GM19035 (cell line): Measurements from ENCODE around the gene PRXL2B.
A peak's percentile ranks its signal among the peaks of the same experiment; 100 is the strongest.
"Not testable (repeated sequence)": the region's sequence is repeated elsewhere in the genome, so short reads cannot be mapped to it uniquely, and the experiment has no call there.

ENCODE experiments used
- ATAC-seq: cut with Tn5 transposase; IDR thresholded peaks from one replicate; pipeline ENCODE4 v1.9.1; 2021; ENCODE audit not compliant: unreplicated experiment

The PRXL2B gene

GRCh38 chr1:2564006-2564814 is 22.4 kb upstream of the PRXL2B start:
- ATAC-seq: no peak

GRCh38 chr1:2564815-2565374 is 21.7 kb upstream of the PRXL2B start:
- ATAC-seq: no peak

- ATAC-seq: no peak
These were observed 20.2 kb upstream of the PRXL2B start for GRCh38 chr1:2566101-2567045.

GRCh38 chr1:2567083-2567679 is 19.4 kb upstream of the PRXL2B start:
- no peak for ATAC-seq

DNA sequence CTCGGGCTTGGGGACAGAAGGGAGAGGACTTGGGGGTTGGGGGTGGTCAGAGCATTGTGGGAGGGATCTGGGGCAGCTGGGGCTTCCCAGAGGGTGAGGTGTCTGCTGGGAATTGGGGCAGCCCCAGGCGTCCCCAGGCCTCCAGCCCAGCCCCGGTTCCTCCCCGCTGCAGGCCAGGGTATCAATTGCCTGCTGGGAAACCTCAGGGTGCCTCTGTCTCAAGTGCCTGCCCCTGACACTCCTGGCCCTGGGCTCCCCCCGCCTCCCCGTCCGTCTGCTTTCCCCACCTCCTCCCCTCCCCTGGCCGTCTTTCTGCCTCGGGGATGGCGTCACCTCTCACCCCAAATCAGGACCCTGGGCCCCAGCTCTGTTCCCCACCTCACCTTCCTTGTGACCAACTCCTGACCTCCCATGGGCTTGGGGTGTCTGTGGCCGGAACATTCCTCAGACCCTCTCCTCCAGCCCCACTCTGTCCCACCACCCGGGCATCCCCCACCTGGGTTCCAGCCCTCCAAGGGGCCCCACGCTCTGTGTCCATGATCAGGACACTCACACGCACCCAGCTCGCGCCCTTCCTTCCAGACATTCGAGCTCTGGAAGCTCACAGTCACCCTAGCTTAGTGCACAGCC is 18.3 kb upstream of the PRXL2B start:
- not testable (repeated sequence) for ATAC-seq

DNA sequence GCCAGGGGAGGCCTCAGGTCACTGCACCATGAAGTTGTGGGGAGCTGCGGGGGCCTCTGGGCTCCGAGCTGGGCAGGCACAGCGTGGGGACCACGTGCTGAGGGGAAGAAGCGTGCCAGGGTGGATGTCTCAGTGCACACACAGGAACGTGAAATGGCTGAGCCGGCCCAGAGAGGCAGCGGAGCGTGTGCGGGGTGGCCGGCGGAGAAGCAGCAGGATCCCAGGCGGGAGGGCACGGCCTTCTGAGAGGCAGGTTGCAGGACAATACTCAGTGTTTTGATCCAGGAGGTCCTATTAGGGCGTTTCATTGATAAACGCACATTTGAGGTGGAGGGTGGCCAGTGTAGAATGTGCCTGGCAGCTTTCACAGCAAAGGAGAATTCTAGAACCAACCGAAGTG is 17.5 kb upstream of the PRXL2B start:
- ATAC-seq: no peak

- not testable (repeated sequence) for ATAC-seq
These were observed 16.9 kb upstream of the PRXL2B start for GRCh38 chr1:2569703-2570102.

DNA sequence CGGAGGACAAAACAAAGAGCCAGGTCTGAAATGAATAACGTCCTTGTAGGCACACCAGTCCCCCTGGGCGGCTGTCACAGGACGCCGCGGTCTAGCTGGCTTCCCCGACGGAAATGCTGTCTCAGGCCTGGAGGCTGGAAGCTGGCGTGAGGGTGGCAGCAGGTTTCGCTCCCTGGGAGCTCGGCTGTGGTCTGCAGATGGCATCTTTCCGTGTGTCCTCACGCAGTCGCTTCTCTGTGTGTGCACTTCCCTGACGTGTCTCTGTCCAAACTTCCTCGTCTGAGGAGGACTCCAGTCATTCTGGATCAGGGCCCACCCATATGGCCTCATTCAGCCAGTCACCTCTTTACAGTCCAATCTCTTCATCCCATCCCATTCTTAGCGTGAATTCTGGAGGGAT is 16.2 kb upstream of the PRXL2B start:
- no peak for ATAC-seq

- ATAC-seq: no peak
These were observed 15.2 kb upstream of the PRXL2B start for GRCh38 chr1:2571348-2571747.

DNA sequence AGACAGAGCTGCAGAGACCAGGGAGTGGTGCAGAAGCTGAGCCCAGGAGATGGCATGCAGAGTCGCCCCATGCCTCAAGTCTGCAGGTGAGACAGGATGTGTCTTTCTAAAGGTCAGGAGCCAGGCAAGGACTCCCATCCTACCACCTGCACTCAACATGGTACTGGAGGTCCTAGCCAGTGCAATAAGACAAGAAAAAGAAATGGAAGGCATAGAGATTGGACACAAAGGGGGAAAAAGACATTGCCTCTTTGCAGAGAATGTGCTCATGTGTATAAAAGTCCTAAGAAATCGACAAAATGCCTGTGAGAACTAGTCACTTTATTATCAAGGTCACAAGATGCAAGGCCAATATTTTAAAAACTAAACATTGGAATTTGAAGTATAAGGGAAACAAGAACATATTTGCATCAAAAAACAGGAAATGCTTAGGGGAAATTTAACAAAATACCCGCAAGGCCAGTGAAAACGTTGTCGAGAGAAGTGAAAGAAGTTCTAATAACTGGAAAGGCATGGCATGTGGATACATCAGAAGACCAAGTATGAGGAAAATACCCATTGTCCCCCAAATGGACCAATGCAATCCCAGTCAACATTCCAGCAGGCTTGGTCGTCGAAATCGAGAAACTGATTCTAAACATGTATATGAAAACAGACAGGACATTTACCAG is 13.2 kb upstream of the PRXL2B start:
- ATAC-seq: no peak

DNA sequence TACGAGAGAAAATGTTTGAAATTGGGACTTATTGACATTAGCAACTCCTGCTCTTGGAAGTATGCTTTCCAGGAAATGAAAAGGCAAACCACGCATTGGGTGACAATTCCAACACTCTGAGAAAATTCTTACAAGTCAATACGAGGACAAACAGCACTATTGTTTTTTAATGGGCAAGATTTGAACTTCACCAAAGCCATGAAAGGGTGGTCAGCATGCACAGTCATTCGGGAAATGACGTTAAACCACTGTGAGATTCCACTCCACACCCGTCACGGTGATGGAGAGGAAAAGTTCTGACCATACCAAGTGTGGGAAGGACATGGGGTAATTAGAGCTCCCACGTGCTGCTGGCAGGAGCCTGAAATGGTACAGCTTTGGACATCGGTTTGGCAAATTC is 12.2 kb upstream of the PRXL2B start:
- no peak for ATAC-seq

DNA sequence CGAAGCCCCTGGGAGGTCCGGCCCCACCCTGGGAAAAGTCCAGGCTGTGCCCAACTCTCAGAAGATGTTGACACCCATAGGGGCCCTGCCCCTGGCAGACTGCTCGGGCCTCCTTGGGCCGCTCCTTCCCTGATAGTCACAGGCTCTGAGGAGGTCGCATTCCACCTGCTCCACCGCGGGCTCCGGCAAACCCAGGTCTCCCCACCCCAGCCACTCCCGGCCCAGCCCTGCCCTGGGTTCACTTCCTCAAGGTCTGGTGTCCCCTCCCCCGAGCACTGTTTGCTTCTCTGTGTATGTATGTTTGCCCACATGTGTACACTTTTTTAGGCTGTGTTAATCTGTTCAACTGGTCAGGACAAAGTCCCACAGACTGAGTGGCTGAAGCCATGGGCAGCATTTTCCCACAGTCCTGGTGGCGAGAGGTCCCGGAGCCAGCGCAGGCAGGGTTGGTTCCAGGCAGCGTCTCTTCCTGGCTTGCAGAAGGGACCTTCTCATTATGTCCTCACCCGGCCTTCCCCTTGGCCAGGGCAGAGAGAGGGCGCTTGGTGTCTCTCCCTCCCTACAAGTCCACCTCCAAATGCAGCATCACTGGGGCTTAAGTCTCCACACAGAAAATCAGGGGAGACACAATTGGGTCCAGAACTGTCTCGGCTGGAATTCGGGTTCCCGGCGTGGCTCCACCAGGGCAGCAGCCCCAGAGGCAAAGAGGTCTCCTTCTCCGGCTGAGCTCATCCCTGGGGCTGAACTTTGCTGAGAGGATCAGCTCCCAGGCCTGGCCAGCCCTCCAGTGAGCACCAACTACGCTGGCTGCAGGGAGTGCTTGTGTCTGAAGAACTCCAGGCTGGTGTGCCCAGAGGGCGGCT is 10.5 kb upstream of the PRXL2B start:
- ATAC-seq: no peak

GRCh38 chr1:2577565-2578075 is 9.0 kb upstream of the PRXL2B start:
- peak; percentile 39 for ATAC-seq

DNA sequence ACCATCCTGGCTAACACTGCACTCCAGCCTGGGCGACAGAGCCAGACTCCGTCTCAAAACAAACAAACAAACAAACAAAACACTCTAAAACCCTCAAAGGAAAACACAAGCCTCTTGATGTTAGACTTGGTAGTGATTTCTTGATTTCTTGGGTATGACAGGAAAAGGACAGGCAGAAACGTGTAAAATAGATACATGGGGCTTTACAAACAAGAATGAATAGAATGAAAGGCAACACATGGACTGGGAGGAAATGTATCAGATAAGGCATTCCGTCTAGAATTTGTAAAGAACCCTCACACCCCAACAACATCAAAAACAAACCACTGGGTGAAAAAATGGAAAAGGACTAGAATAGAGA is 7.8 kb upstream of the PRXL2B start:
- ATAC-seq: no peak

DNA sequence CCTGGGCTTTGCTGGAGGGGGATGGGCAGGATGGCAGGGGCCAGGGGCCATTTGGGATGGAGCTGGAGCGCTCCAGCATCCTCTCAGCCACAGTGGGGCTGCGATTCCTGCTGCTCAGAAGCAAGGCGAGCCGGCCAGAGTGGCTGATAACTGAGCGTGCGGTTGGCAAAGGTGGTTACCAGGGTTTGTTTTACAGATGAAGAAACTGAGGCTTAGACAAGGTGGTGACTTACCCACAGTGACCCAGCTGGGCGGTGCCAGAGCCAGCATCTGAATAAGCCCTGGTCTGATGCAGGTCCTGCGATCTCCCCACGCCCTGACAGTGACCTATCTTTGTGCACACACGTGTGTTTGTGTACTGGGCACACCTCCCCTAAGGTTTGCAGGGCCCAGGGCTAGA is 5.9 kb upstream of the PRXL2B start:
- ATAC-seq: no peak

GRCh38 chr1:2582391-2582790 is 4.2 kb upstream of the PRXL2B start:
- no peak for ATAC-seq

GRCh38 chr1:2583331-2583791 is 3.2 kb upstream of the PRXL2B start:
- no peak for ATAC-seq

- ATAC-seq: no peak
These were observed 2.7 kb upstream of the PRXL2B start for GRCh38 chr1:2583871-2584351.
